Tibial nerve (tissue), 4 donors: ENCODE data around the gene BAZ1A. TPM values are rescaled to one million over a fixed set of nuclear protein-coding genes. Genes with fewer than 3 reads are reported as not detected.

ENCODE experiments used
- DNase-seq, 2 donors: peaks; one replicate each; pipeline ENCODE4 v3.0.0-alpha.2; 2019; ENCODE audit warnings: low spot score in 2 of 2
- H3K27ac ChIP-seq, 4 donors: fragments of 200-600 bp; sonication (generic) in 3 of 4; one replicate each; pipeline ENCODE4 v1.5.1; 2017 to 2019; ENCODE audit warnings: mild to moderate bottlenecking in 1 of 4
- H3K27me3 ChIP-seq, 2 donors: fragments of 200-600 bp; sonication (generic) in 1 of 2; one replicate each; pipeline versions ENCODE4 v1.5.1 to v1.6.0; 2017 to 2019
- H3K36me3 ChIP-seq, 3 donors: fragments of 200-600 bp; sonication (generic); one replicate each; pipeline ENCODE4 v1.5.1; 2018 to 2019
- H3K4me1 ChIP-seq, 4 donors: fragments of 200-600 bp; sonication (generic) in 3 of 4; one replicate each; pipeline ENCODE4 v1.5.1; 2017 to 2019
- H3K4me3 ChIP-seq, 4 donors: fragments of 200-600 bp; sonication (generic) in 3 of 4; one replicate each; pipeline ENCODE4 v1.5.1; 2017 to 2019; ENCODE audit warnings: mild to moderate bottlenecking in 1 of 4, moderate library complexity in 1 of 4
- H3K9me3 ChIP-seq, 4 donors: fragments of 200-600 bp; sonication (generic) in 3 of 4; one replicate each; pipeline ENCODE4 v1.5.1; 2017 to 2019
- EP300 ChIP-seq, 2 donors: sonication (generic); formaldehyde crosslinking; IDR thresholded peaks; one replicate each; pipeline ENCODE4 v1.6.1; 2017; ENCODE audit warnings: antibody characterized with exemption in 2 of 2, mild to moderate bottlenecking in 1 of 2
- POLR2A ChIP-seq, 2 donors: fragments of 450-650 bp; IDR thresholded peaks; one replicate each; pipeline ENCODE4 v1.6.1; 2017; ENCODE audit warnings: antibody characterized with exemption in 2 of 2, mild to moderate bottlenecking in 2 of 2, moderate library complexity in 2 of 2
- WGBS, 2 donors: methylation state at CpG; one replicate each; pipeline ENCODE4 v1.1.5; 2018; 5-methylcytosine and 5-hydroxymethylcytosine counted together
- total RNA-seq, 4 donors: library from RNA; depleted of rRNA; stranded (reverse); fragments of >200 nt; gene quantifications; one replicate each; pipeline ENCODE4 v1.1.0, GENCODE V29; 2016
- TF ChIP-seq, protein P1 (sequence below), 5 experiments: fragments of 200-600 bp in 3 of 5; fragments of 450-650 bp in 2 of 5; sonication (generic) in 3 of 5; IDR thresholded peaks; one replicate each; pipeline ENCODE4 v1.5.1; 2016 to 2019; ENCODE audit warnings: antibody characterized with exemption in 5 of 5, mild to moderate bottlenecking in 3 of 5, moderate library complexity in 2 of 5

BAZ1A gene
- total RNA-seq, 4 donors from 2014 or later = 26.0 to 32.6 (median 31.0) TPM

DNA sequence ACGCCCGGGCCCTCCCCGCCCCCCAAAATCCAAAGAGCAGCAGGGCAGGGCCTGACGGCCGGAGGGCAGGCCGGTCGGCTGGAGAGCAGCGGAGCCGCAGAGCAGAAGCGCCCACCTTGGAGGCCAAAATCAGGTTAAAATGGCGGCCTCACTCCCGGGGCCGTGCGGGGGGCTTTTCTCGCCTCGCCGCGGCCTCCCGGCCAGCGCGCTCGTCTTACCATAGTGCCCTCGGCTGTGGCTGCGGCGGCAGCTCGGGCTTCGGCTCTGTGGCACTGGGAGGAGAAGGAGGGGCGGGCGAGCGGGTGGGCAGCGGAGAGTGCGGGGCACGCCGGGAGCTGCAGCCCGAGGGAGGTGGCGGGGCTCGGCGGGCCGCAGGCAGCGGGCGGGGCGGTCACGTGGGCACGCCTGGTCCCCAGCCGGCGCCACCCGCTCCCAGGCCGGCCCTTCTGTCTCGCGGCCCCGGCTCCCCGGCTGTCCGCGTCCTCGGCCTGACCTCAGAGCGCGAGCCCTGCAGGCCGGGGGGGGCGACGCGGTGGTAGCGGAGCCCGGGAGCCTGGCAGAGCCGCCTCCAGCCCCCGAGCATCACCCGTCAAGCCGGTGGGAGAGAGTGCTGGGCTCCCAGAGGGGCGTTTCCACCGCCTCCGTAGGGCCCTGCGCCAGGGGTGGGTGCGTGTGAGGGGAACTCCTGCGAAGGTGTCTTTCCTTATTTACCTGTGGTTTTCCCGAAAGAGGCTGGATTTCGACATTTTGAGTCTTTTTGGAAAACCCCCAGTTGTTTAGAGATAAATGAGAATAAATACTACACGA lies 160.6 kb downstream of the BAZ1A start, which contains the start of gene CFL2:
Gene CFL2 (minus strand): TSS at position 274 of the 807 bp plus-strand sequence. CDS start 53 bp downstream, at position 221.
- Histone ChIP-seq H3K36me3 (peaks cover 0 to 5% (median 0%) of the 10 kb centered on the region in 3 donors), H3K27me3 (no peaks in the 10 kb centered on the region), H3K9me3 (no peaks in the 10 kb centered on the region), H3K4me3 (peak within 1 kb of the TSS; percentile 86 to 99 (median 94)), H3K4me1 (peaks cover 0 to 50% (median 19%) of the 10 kb centered on the region in 4 donors), H3K27ac (peak within 1 kb of the TSS; percentile 96 to 100 (median 98))
- TF ChIP-seq, protein P1, sequence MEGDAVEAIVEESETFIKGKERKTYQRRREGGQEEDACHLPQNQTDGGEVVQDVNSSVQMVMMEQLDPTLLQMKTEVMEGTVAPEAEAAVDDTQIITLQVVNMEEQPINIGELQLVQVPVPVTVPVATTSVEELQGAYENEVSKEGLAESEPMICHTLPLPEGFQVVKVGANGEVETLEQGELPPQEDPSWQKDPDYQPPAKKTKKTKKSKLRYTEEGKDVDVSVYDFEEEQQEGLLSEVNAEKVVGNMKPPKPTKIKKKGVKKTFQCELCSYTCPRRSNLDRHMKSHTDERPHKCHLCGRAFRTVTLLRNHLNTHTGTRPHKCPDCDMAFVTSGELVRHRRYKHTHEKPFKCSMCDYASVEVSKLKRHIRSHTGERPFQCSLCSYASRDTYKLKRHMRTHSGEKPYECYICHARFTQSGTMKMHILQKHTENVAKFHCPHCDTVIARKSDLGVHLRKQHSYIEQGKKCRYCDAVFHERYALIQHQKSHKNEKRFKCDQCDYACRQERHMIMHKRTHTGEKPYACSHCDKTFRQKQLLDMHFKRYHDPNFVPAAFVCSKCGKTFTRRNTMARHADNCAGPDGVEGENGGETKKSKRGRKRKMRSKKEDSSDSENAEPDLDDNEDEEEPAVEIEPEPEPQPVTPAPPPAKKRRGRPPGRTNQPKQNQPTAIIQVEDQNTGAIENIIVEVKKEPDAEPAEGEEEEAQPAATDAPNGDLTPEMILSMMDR (IDR thresholded peaks at IDR 0.05) = peak in 1 of 5 experiments; percentile 29
- TF ChIP-seq POLR2A (IDR thresholded peaks at IDR 0.05) (peak; percentile 79 to 88), EP300 (IDR thresholded peaks at IDR 0.05) (peak in 1 of 2 donors; percentile 91)
- WGBS, 2 donors = 0 to 1% methylated on average over 47 to 72 of the region's 76 CpGs
- peak; percentile 59 to 72 for DNase-seq

DNA sequence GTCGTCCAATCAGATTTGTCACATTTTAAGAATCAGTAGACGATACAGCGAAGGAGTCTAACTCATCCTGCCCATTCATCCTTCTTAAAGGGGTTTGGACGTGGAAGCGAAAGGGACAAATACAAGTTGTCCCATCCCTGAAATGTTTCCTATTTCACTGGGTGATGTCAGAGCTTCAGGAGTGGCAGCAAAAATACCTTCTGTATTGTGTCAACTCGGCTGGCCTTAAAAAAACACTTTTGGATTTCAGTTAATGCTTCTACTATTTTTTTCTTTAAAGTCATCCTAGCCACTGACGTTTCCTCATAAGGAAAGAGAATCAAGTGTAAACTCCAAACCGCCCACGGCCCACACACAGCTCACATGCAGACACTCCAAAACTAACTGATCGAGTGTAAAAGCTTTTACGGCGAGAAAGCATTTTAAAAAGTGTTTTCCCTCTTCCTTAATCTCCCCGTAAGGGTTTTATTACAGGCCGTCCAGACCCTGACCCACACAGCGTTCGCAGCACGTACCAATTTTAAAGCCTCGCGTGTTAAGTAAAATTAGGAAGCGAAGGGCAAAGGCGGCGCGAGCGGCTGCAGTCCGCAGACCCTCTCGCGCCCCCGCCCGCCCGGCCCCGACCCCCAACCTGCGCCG lies 161.4 kb downstream of the BAZ1A start:
- peak in 1 of 2 donors; percentile 51 for DNase-seq
- Histone ChIP-seq H3K4me1 (peaks cover 0 to 56% (median 19%) of the 10 kb centered on the region in 4 donors), H3K27ac (peak overlapping the region; percentile 96 to 100 (median 98)), H3K36me3 (peaks cover 0 to 5% (median 0%) of the 10 kb centered on the region in 3 donors), H3K27me3 (no peaks in the 10 kb centered on the region), H3K9me3 (no peaks in the 10 kb centered on the region), H3K4me3 (peak overlapping the region; percentile 86 to 99 (median 94))
- peak in 1 of 2 donors; percentile 76 for TF ChIP-seq EP300 (IDR thresholded peaks at IDR 0.05)
- TF ChIP-seq, protein P1 (IDR thresholded peaks at IDR 0.05) = no peak
- peak in 1 of 2 donors; percentile 56 for TF ChIP-seq POLR2A (IDR thresholded peaks at IDR 0.05)
- 1% methylated on average over 31 to 33 of the region's 33 CpGs for WGBS, 2 donors

DNA sequence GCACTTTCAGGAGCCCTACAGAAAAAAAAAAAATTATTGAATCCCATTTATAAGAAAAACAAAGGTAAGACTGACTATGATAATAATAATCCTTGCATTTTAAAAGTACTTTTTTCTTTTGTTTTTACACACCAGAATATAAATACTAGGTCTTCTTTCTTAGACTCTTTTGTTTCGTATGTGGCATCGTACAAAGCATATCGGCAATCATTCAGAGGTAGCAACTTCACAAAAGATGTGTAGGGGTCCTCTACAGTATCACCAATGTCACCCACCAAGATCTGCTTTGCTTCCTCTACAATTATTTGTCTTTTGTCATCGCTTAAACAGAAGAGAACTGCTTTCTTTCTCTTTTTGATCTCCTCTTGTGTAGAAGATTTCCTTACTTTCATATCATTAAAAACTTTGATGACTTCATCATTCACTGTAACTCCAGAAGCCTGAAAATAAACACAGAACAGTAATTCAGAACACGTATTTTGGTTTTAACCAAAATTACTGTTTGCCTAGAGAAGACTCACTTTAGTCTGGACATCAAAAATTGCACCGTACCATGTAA lies 162.0 kb downstream of the BAZ1A start:
- TF ChIP-seq, protein P1 (IDR thresholded peaks at IDR 0.05) = no peak
- TF ChIP-seq EP300 (IDR thresholded peaks at IDR 0.05) = no peak
- peak in 1 of 2 donors; percentile 10 for TF ChIP-seq POLR2A (IDR thresholded peaks at IDR 0.05)
- no peaks in the 10 kb centered on the region for H3K27me3 ChIP-seq
- peak overlapping the region; percentile 96 to 100 (median 98) for H3K27ac ChIP-seq
- peak overlapping the region; percentile 86 to 99 (median 94) for H3K4me3 ChIP-seq
- H3K36me3 ChIP-seq = peaks cover 0 to 5% (median 0%) of the 10 kb centered on the region in 3 donors
- no peaks in the 10 kb centered on the region for H3K9me3 ChIP-seq
- DNase-seq = no peak
- H3K4me1 ChIP-seq = peaks cover 0 to 58% (median 19%) of the 10 kb centered on the region in 4 donors
- 37 to 42% methylated on average over 6 of the region's 6 CpGs for WGBS, 2 donors

DNA sequence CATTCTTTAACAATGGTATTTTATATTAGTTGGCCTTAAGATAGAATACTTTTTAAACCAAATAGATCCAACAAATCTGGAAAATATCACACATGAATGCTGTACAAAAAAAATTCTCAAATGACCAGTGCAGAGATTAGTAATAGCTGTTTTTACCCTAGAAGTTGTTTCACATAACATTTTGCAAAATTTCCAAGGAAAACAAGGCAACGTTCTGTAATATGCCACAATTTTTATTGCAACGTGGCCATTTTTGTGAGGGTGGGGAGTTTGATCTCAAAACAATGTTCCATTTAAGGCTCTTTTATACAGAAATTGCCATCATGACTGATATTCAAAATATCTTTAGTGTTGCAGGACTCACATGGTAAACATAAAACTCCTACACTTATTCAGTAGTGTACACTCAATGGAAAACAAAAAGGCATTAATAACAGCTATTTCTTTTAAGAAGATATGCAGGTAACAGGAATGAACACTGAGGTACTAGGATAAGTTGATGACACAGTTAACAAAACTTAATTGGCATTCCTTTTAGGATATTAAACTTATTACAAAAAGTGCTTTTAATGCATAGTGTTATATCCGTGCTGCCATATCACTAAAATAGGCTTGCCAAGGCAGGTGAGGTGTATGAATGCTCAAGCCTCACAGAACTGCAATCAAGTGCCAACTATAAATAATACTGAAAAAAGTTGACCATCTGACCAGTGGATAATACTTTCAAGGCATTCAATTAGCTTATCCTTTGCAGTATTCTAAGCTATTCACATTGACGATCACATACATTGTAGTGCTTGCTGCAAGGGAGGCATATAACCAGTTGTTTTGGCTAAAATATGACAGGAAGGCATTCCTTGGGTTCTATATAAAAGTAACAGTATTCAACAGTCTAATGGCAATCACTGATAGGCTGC lies 163.1 kb downstream of the BAZ1A start:
- Histone ChIP-seq H3K36me3 (peaks cover 0 to 5% (median 0%) of the 10 kb centered on the region in 3 donors), H3K27me3 (no peaks in the 10 kb centered on the region), H3K4me1 (peaks cover 0 to 62% (median 19%) of the 10 kb centered on the region in 4 donors), H3K4me3 (no peak overlapping the region), H3K9me3 (no peaks in the 10 kb centered on the region), H3K27ac (peak overlapping the region in 3 of 4 donors; percentile 20 to 100 (median 99))
- no peak for DNase-seq
- WGBS, 2 donors = 47 to 53% methylated on average over 4 of the region's 4 CpGs
- TF ChIP-seq EP300 (IDR thresholded peaks at IDR 0.05) (no peak), POLR2A (IDR thresholded peaks at IDR 0.05) (no peak)
- TF ChIP-seq, protein P1 (IDR thresholded peaks at IDR 0.05) = no peak
